GM19328 (cell line): ENCODE results near the gene RTP2.
A peak's percentile ranks its signal among the peaks of the same experiment; 100 is the strongest.
"Not testable (repeated sequence)": the region's sequence is repeated elsewhere in the genome, so short reads cannot be mapped to it uniquely, and the experiment has no call there.

Experiments
- ATAC-seq: cut with Tn5 transposase; IDR thresholded peaks from one replicate; pipeline ENCODE4 v1.9.1; 2021; ENCODE audit warnings: mild to moderate bottlenecking, moderate library complexity; ENCODE audit not compliant: unreplicated experiment

The RTP2 gene

GRCh38 chr3:187717572-187717971 lies 15.2 kb upstream of the RTP2 start:
- no peak for ATAC-seq

GRCh38 chr3:187714404-187714979 lies 12.1 kb upstream of the RTP2 start:
- peak; percentile 90 for ATAC-seq

- no peak for ATAC-seq
Measured at GRCh38 chr3:187713504-187713903, 11.1 kb upstream of the RTP2 start.

GRCh38 chr3:187709155-187709554 lies 6.8 kb upstream of the RTP2 start:
- no peak for ATAC-seq

- ATAC-seq, result no peak
Measured at GRCh38 chr3:187708696-187709095, 6.3 kb upstream of the RTP2 start.

- no peak for ATAC-seq
Measured at GRCh38 chr3:187706971-187707370, 4.6 kb upstream of the RTP2 start.

- ATAC-seq, result no peak
Measured at GRCh38 chr3:187705164-187705563, 2.8 kb upstream of the RTP2 start.

- ATAC-seq, result no peak
Measured at GRCh38 chr3:187700249-187700648, 2.1 kb downstream of the RTP2 start.

GRCh38 chr3:187698499-187699399 lies 3.6 kb downstream of the RTP2 start:
- ATAC-seq, result no peak

GRCh38 chr3:187696021-187696420 lies 6.3 kb downstream of the RTP2 start:
- ATAC-seq, result no peak

GRCh38 chr3:187695449-187695848 lies 6.9 kb downstream of the RTP2 start:
- no peak for ATAC-seq

GRCh38 chr3:187694801-187695200 lies 7.6 kb downstream of the RTP2 start:
- ATAC-seq, result no peak

- ATAC-seq, result no peak
Measured at GRCh38 chr3:187693431-187693830, 8.9 kb downstream of the RTP2 start.

GRCh38 chr3:187689984-187690383 lies 12.4 kb downstream of the RTP2 start:
- ATAC-seq, result no peak

- ATAC-seq, result no peak
Measured at GRCh38 chr3:187686621-187687273, 15.6 kb downstream of the RTP2 start.

- no peak for ATAC-seq
Measured at GRCh38 chr3:187685948-187686347, 16.4 kb downstream of the RTP2 start.

- no peak for ATAC-seq
Measured at GRCh38 chr3:187684880-187685279, 17.5 kb downstream of the RTP2 start.

- ATAC-seq, result no peak
Measured at GRCh38 chr3:187684444-187684843, 17.9 kb downstream of the RTP2 start.

- ATAC-seq, result not testable (repeated sequence)
Measured at GRCh38 chr3:187681756-187682155, 20.6 kb downstream of the RTP2 start.

- no peak for ATAC-seq
Measured at GRCh38 chr3:187679638-187680396, 22.5 kb downstream of the RTP2 start.

GRCh38 chr3:187678726-187679268 lies 23.6 kb downstream of the RTP2 start:
- no peak for ATAC-seq
